Ureter (tissue), 1 donor: ENCODE data around the gene ZSWIM6. TPM values are rescaled to one million over a fixed set of nuclear protein-coding genes. Genes with fewer than 3 reads are reported as not detected.
"Not testable (repeated sequence)": the region's sequence is repeated elsewhere in the genome, so short reads cannot be mapped to it uniquely, and the experiment has no call there.

Experiments
- DNase-seq: peaks from one replicate; pipeline ENCODE4 v3.0.0-alpha.2; 2020; ENCODE audit warnings: low spot score
- total RNA-seq: library from RNA; stranded (reverse); gene quantifications from one replicate; pipeline ENCODE4 v1.2.4, GENCODE V29; 2023
- donor health status: DM: yes; HTN: yes; CAD: no.

Gene ZSWIM6
- total RNA-seq, 1 donor from 2014 or later, result 22.4 TPM

DNA sequence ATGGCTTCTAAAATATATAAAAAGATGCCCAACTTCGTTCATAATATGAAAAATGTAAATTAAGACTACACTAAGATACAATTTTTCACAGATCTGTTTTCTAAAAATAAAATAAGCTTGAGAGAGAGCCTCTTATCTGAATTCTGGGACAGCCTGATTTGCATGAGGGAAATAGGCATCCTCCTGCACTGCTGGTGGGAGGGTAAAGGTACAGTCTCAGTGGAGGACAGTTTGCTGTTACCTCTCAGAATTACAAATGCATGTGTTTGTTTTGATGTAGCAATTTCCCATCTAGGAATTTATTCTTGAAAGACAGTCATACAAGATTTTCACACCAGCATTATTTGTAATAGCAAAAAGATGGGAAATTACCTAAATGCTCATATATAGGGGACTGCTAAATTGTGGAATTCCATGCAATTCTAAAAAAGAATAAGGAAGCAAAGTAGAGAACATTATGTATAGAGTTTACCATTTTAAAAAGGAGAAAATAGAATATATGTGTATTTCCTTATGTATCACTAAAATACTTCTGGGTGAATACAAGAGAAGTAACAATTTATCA, 75.7 kb downstream of the ZSWIM6 start:
- no peak for DNase-seq

- DNase-seq, result peak; percentile 99
These were observed 76.6 kb downstream of the ZSWIM6 start for GRCh38 chr5:61408476-61409168.

GRCh38 chr5:61409568-61409967, 77.5 kb downstream of the ZSWIM6 start:
- DNase-seq, result no peak

- no peak for DNase-seq
These were observed 78.8 kb downstream of the ZSWIM6 start for GRCh38 chr5:61410811-61411210.

DNA sequence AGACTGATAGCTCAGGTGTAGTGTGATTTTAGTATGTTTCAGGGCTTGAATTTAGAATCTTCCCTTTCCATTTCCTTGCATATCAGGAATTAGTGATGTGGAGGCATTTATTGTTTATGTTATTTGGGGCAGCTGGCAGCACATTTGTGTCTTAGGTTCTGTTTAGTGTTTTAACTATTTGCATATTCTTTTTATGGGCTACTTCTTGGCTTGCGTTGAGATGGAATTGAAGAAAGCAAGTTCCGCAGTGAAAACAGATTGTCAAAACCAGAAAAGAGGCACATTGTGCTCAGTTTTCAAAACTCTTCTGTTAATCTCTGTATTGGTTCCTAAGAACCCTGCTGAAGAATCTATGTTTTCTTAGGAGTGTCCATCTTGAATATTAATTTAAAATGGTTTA, 80.3 kb downstream of the ZSWIM6 start:
- DNase-seq, result no peak

- not testable (repeated sequence) for DNase-seq
These were observed 81.1 kb downstream of the ZSWIM6 start for GRCh38 chr5:61413205-61413604.

DNA sequence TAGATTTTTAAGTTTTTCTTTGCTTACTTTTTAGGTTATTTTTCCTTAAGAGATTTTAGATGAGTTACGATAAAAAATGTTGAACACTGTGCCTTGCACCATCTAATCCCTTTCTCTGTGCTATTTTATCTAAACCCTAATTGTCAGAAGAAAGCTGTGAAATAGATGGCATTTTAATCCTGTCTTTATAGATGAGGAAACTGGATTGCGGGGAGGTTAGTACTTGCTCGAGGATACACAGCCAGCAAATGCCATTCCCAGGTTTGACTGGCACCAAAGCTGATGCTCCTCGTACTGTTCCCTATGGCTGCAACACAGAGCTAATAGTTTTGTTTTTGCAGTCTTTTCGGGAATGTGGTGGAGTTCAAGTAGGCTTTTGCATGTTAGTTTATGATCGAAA, 82.7 kb downstream of the ZSWIM6 start:
- DNase-seq, result no peak

DNA sequence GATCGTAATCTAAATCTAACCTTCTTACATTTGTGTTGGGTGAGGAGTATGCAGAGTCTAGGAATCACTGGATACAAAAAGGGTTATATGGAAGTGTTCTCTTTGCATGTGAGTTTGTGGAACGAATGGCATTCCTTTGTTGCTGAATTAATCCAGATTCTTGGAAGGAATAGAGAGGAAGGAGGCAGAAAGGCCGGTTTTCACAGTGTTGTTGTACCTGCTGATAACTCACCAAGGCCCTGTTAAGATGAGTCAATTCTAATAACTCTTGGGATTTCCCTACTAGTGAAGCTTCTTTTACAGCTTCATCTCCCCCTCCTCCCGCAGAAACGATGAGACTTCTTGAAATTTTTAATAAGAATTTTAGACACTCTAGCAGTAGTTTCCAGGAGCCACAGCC, 84.0 kb downstream of the ZSWIM6 start:
- DNase-seq, result no peak

- no peak for DNase-seq
These were observed 84.4 kb downstream of the ZSWIM6 start for GRCh38 chr5:61416420-61416819.

- no peak for DNase-seq
These were observed 85.3 kb downstream of the ZSWIM6 start for GRCh38 chr5:61417340-61417739.

- no peak for DNase-seq
These were observed 85.8 kb downstream of the ZSWIM6 start for GRCh38 chr5:61417851-61418250.

DNA sequence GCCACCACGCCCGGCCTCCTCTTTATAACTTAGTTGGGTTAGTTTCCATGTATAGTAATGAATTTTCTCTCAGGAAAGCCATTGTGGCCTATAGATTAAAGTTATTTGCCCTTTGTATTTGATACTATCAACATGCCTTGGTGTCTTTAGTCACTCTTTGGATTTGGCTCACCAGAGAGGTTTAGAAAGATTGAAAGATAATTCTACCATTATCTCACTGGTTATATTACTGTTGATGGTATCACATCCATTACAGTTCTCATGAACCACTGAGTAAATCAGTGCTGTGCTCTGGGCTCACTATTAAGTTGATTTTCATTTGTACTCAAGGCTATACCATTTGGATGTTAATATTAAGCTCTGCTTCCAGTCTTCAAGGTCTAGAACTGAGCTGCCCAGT, 87.0 kb downstream of the ZSWIM6 start:
- DNase-seq, result no peak

- no peak for DNase-seq
These were observed 88.0 kb downstream of the ZSWIM6 start for GRCh38 chr5:61420016-61420415.

DNA sequence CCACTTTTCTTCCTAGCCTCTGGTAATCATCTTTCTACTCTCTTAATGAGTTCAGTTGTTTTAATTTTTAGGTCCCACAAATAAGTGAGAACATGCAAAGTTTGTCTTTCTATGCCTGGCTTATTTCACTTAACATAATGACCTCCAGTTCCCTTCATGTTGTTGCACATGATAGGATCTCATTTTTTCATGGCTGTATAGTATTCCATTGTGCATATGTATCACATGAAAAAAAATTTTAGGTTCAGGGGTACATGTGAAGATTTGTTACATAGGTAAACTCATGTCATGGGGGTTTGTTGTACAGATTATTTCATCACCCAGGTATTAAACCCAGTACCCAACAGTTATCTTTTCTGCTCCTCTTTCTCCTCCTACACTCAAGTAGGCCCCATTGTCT, 89.2 kb downstream of the ZSWIM6 start:
- DNase-seq, result not testable (repeated sequence)

DNA sequence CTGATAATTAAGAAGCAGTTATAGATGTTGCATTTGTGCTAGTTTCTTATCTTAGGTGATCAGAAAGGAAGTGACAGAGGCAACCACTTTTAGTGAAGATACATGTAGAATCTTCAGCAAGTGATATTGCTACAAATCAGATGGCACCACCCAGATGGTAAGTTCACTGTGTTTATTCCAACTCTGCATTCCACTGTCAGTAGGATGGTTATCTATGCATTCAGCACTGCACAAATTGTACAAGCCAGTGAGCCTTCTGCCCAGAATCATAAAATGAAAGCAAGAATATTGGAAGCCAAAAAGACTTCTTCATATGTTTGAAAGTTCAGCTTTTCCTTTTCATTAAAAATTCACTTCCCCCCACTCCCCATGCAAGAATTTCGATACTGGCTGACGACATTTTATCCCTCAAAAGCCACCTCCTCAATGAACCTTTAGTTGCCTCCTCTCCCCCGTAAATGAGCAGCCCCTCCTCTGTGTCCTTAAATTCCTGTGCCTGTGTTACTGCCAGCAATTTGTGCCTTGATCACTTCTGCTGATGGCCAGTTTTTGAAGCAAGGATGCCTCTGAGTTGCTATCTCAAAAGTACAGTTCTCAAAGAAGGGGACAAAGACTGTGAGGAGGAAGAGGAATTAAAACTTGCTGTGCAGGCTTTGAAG, 91.6 kb downstream of the ZSWIM6 start:
- DNase-seq, result no peak

- DNase-seq, result no peak
These were observed 93.9 kb downstream of the ZSWIM6 start for GRCh38 chr5:61425918-61426317.

- no peak for DNase-seq
These were observed 97.8 kb downstream of the ZSWIM6 start for GRCh38 chr5:61429906-61430305.

- no peak for DNase-seq
These were observed 100.0 kb downstream of the ZSWIM6 start for GRCh38 chr5:61431923-61432620.

GRCh38 chr5:61435368-61435767, 103.3 kb downstream of the ZSWIM6 start:
- no peak for DNase-seq

DNA sequence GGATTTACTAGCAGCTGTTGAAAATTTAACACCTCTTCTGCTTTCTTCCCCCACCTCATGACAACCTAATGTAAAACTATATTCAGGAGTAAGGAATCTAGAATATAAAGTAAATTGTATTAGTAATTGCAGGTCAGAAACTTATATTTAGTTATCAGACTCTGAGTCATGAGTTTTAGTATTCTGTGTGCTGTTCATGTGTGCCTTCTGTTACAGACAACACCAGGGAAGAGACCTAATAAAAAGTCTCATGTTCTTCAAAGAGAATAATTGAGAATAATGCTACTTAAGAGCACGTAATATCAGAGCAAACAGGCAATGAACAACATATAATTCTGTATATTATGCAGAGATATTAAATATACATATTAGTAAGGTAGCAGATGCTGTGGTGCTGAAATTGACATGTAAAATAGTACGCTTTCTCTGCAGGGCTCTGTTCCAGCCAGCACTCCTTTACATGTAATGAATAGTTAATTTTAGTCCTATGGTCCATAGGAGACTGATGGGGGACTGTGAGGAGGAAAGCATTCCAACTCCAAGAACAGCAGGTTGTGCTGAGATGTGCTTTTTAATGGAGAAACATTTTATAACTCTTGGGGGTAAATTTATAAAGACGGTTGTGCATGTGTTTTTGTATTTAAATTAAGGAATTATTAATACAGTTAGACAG, 106.4 kb downstream of the ZSWIM6 start:
- DNase-seq, result no peak

- no peak for DNase-seq
These were observed 108.0 kb downstream of the ZSWIM6 start for GRCh38 chr5:61440086-61440485.

DNA sequence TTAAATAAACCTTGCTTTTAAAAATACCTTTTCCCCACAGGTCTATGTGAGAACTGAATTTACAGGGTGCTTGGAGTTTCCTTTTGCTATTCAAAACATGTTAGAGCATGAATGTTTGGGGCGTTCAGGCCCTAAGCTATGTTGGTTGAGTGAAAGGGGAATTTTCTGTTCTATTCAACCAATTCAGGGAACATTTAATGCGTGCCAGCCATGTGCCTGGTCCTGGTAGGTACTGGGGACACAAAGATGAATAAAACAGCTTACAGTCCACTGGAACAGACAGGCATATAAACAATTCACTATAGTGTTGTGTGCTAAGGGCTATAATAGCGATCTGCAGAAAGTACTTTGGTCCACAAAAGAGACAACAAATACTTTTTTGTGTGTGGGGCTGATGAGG, 108.5 kb downstream of the ZSWIM6 start:
- no peak for DNase-seq
